Measurements from ENCODE around the gene TBCK. TPM values are rescaled to one million over a fixed set of nuclear protein-coding genes. Genes with fewer than 3 reads are reported as not detected.

Gene TBCK
- polyA plus RNA-seq, 3 donors from 2014 or later = 7.2 to 19.5 (median 13.8) TPM

DNA sequence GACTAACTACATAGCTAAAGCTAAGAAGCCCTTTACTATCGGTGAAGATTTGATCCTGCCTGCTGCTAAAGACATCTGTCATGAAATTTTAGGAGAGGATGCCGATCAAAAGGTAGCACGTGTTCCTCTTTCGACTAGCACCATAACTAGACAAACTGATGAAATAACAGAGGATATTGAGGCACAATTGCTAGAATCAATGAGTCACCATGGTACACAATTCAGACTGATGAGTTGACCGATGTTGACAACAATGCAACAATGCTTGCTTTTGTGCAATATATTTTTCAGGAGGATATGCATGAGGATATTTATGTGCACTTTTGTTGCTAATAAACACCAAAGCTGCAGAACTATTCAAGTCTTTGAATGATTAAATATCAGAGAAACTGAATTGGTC is 24.3 kb downstream of the TBCK start:
- no peaks in the 10 kb centered on the region for H3K4me1 Mint-ChIP-seq
- H3K27ac Mint-ChIP-seq = no peak overlapping the region
- H3K36me3 Mint-ChIP-seq = peaks cover 15 to 16% (median 15%) of the 10 kb centered on the region in 3 donors
- H3K27me3 Mint-ChIP-seq (ENCODE audit: low read depth in 3 of 3) = no peaks in the 10 kb centered on the region
- no peak for DNase-seq
- H3K9me3 Mint-ChIP-seq = no peaks in the 10 kb centered on the region
- no peak overlapping the region for H3K4me3 Mint-ChIP-seq

DNA sequence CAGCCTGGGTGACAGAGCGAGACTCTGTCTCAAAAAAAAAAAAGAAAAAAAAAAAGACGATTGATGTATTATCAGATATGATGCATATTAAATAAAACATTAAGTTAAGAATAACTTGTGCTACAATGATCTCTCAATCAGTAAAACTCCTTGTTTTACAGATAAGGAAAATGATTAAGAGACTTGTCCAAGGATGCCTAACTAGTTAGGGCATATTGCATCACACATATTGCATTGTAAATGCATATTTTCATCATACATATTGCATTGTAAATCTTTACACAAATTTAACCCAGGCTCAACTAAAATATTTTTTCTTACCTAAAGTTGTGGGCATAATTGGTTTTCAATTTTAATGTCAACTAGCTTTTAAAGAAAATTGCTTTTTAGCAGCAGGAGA is 26.3 kb downstream of the TBCK start:
- Mint-ChIP-seq H3K9me3 (no peaks in the 10 kb centered on the region), H3K27ac (no peak overlapping the region), H3K27me3 (ENCODE audit: low read depth in 3 of 3) (no peaks in the 10 kb centered on the region), H3K4me1 (no peaks in the 10 kb centered on the region), H3K36me3 (peaks cover 8 to 12% (median 11%) of the 10 kb centered on the region in 3 donors), H3K4me3 (no peak overlapping the region)
- no peak for DNase-seq

DNA sequence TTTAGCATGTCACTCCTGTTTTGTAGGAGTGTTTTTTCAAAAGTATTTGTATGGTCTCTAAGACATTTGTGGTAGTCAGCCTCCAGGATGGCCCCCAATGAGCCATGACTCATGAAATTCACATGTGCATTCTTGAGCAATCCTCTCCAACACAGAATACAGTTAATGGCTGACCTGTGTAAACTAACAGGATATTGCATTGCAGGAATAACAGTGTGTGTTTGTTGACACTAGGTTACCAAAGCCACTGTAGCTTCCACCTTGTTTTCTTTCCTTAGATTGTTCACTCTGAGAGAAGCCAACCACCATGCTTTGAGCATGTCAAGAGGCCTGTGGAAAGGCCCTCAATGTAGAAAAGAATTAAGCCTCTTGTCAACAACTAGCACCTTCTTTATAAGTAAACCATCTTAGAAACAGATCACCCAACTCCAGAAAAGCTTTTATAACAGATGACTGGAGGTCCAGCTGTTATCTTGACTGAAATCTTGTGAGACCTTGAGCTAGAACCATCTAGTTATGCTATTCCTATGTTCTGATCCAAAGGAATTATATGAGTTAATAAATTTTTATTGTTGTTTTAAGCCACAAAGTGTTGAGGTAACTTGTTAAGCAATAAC is 28.5 kb downstream of the TBCK start:
- H3K27ac Mint-ChIP-seq = no peak overlapping the region
- peaks cover 4 to 13% (median 5%) of the 10 kb centered on the region in 3 donors for H3K36me3 Mint-ChIP-seq
- H3K9me3 Mint-ChIP-seq = no peaks in the 10 kb centered on the region
- no peaks in the 10 kb centered on the region for H3K27me3 Mint-ChIP-seq (ENCODE audit: low read depth in 3 of 3)
- no peaks in the 10 kb centered on the region for H3K4me1 Mint-ChIP-seq
- H3K4me3 Mint-ChIP-seq = no peak overlapping the region
- no peak for DNase-seq

DNA sequence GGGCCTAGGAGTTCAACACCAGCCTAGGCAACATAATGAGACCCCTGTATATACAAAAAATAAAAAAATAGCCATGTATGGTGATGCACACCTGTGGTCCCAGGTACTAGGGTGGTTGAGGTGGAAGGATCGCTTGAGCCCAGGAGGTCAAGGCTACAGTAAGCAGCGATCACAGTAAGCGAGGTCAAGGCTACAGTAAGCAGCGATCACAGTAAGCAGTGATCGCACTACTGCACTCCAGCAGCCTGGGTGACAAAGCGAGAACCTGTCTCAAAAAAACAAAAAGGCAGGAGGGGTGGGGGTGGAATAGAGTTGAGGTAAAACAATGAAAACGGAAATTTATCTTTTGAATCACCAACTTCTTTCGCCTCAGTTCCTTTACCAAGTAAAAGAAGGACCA is 29.4 kb downstream of the TBCK start:
- Mint-ChIP-seq H3K4me1 (no peaks in the 10 kb centered on the region), H3K4me3 (no peak overlapping the region), H3K27ac (no peak overlapping the region), H3K36me3 (peaks cover 6 to 15% (median 13%) of the 10 kb centered on the region in 3 donors), H3K9me3 (no peaks in the 10 kb centered on the region), H3K27me3 (ENCODE audit: low read depth in 3 of 3) (no peaks in the 10 kb centered on the region)
- DNase-seq = no peak

DNA sequence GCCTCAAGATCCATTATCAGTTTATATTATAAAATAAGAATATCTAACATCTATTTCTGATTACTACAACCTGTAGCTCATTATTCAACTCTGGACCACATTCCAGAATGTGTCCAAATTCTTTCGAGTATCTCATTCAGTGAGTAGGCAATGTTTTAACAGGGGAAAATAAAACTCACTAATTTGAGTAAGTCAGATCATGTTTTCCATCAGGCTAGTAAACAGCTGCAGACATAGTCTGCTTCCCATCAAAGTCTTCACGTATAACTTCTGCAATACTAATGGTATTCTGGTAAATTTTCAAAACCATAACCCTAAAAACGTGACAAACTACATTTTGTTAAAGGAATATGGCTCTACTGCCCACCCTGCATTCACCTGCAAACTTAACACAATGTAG is 31.8 kb downstream of the TBCK start:
- DNase-seq = no peak
- Mint-ChIP-seq H3K4me3 (no peak overlapping the region), H3K9me3 (no peaks in the 10 kb centered on the region), H3K27me3 (ENCODE audit: low read depth in 3 of 3) (no peaks in the 10 kb centered on the region), H3K36me3 (peaks cover 4 to 14% (median 13%) of the 10 kb centered on the region in 3 donors), H3K27ac (no peak overlapping the region), H3K4me1 (no peaks in the 10 kb centered on the region)

DNA sequence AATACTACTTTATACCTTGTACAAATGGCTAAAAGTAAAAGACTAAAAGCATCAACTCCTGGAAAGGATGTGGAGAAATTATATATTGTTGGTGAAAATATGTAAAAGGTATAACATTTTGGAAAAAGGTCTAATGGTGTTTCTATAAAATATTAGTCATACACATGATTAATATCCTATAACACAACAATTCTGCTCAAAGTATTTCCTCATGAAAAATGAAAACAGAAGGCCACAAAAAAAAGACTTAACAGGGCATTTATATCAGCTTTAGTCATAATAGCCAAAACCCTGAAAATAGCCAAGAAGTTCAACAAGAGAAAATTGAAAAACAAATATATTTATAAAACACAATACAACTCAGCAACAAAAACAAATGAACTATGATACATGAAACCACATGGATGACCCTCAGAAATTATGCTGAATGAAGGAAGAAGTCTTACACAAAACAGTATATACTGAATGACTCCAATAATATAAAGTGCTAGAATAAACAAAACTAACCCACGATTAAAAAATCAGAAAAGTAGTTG is 38.8 kb downstream of the TBCK start:
- H3K9me3 Mint-ChIP-seq = no peaks in the 10 kb centered on the region
- H3K4me3 Mint-ChIP-seq = no peak overlapping the region
- no peaks in the 10 kb centered on the region for H3K27me3 Mint-ChIP-seq (ENCODE audit: low read depth in 3 of 3)
- DNase-seq = no peak
- H3K4me1 Mint-ChIP-seq = peaks cover 5 to 6% of the 10 kb centered on the region in 2 donors
- H3K27ac Mint-ChIP-seq = no peak overlapping the region
- peaks cover 4 to 10% (median 8%) of the 10 kb centered on the region in 3 donors for H3K36me3 Mint-ChIP-seq

DNA sequence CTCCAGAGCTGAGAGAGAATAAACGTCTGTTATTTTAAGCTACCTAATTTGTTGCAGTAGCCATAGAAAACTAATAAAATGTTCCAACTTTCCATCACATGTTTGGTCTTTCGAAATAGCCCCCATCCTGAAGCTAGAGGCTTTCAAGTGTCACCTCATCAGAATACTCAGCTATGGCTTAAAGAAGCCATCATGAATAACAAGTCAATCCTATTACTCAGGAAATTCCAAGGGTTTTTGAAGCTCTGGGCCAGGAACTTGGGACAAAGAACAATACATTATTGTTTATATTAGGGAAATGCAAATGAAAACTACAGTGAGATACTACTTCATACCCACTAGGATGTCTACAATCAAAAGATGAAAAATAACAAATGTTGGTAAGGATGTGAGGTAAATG is 42.2 kb downstream of the TBCK start:
- Mint-ChIP-seq H3K27ac (no peak overlapping the region), H3K4me1 (peaks cover 5 to 6% of the 10 kb centered on the region in 2 donors), H3K36me3 (peaks cover 0 to 4% (median 4%) of the 10 kb centered on the region in 3 donors), H3K9me3 (no peaks in the 10 kb centered on the region), H3K27me3 (ENCODE audit: low read depth in 3 of 3) (no peaks in the 10 kb centered on the region), H3K4me3 (no peak overlapping the region)
- DNase-seq = no peak

DNA sequence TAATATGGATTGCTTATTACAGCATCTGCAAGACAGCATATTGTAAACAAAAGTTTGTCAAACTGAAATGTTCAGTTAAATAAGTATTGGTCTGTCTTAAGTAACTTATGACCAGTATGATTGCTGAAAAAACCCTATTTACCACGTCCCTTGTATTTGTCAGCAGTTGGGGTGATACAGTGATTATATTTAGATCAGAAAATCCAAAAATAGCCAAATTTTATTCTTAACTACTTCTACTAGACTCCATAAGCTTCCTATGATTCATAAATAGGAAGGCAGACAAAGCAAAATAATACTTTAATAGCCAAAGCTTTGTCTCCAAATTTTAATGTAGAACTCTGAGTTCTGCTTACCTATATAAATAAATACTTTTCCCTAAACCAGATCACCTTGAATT is 45.3 kb downstream of the TBCK start:
- Mint-ChIP-seq H3K4me3 (no peak overlapping the region), H3K4me1 (peaks cover 5 to 6% of the 10 kb centered on the region in 2 donors), H3K27ac (no peak overlapping the region), H3K27me3 (ENCODE audit: low read depth in 3 of 3) (no peaks in the 10 kb centered on the region), H3K36me3 (peaks cover 0 to 4% (median 4%) of the 10 kb centered on the region in 3 donors), H3K9me3 (no peaks in the 10 kb centered on the region)
- DNase-seq = no peak

DNA sequence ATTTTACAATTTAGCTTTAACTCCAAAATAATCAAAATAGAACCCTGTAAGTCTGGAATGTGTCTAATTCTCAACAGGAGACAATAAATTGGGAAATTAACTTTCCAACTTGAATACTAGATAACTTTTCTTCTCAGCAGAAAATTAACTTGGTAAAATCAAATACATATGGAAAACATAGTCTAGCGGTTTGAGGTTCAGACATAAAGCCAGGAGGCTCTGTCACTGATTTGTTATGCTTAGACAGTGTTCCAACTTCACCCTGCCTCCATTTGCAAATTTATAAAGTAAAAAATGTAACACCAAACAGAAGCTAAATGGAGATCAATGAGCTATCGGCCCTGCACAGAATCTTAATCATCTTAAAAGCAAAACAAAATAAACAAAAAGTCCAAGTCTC is 46.3 kb downstream of the TBCK start:
- Mint-ChIP-seq H3K36me3 (peaks cover 0 to 4% (median 4%) of the 10 kb centered on the region in 3 donors), H3K9me3 (no peaks in the 10 kb centered on the region)

DNA sequence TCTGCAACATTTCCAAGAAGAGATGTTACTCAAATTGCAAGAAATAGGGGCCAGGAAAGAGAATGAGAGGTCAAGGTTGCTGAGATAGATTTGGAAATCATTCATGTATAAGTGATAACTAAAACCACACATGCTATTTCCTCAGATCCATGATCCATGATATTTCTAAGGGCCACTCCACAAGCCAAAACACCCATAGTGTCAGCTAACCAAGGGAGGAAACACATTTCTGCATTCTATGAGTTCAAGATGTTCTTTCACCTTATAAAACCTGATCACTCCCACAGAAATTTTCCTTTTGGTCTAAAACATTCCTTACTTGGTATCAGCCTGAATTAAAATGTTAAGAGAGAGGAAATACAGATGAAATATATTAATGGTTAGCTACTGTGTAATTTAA is 47.2 kb downstream of the TBCK start:
- H3K4me1 Mint-ChIP-seq = no peaks in the 10 kb centered on the region

More for the DNA sequence above, 46.3 kb downstream of the TBCK start:
- H3K4me1 Mint-ChIP-seq = peaks cover 4 to 6% of the 10 kb centered on the region in 2 donors
- H3K27ac Mint-ChIP-seq = no peak overlapping the region
- DNase-seq = no peak
- H3K4me3 Mint-ChIP-seq = no peak overlapping the region
- H3K27me3 Mint-ChIP-seq (ENCODE audit: low read depth in 3 of 3) = no peaks in the 10 kb centered on the region

DNA sequence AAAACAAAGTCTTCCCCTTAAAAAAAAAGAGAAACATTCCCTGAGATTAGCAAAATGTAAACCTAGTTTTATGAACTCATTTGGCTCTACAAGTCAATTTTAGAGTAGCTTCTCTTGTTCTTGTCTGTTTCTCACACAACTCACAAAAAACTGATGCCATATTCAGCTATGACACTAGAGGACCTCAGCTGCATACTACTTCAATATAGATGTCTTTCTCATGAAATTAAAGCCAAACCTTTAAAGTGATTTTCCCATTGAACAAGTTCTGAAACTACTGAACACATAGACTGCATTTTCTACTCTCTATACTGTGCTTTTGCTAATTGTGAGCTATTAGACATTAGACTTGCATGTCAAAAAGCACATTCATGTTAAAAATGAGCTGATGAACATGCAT is 49.8 kb downstream of the TBCK start:
- Mint-ChIP-seq H3K4me1 (no peaks in the 10 kb centered on the region), H3K27me3 (ENCODE audit: low read depth in 3 of 3) (no peaks in the 10 kb centered on the region), H3K36me3 (peaks cover 0 to 4% (median 0%) of the 10 kb centered on the region in 3 donors), H3K27ac (no peak overlapping the region), H3K4me3 (no peak overlapping the region), H3K9me3 (no peaks in the 10 kb centered on the region)
- no peak for DNase-seq

More for the DNA sequence above, 47.2 kb downstream of the TBCK start:
- DNase-seq = no peak
- Mint-ChIP-seq H3K36me3 (peaks cover 0 to 4% (median 0%) of the 10 kb centered on the region in 3 donors), H3K27me3 (ENCODE audit: low read depth in 3 of 3) (no peaks in the 10 kb centered on the region), H3K9me3 (no peaks in the 10 kb centered on the region), H3K4me3 (no peak overlapping the region), H3K27ac (no peak overlapping the region)

DNA sequence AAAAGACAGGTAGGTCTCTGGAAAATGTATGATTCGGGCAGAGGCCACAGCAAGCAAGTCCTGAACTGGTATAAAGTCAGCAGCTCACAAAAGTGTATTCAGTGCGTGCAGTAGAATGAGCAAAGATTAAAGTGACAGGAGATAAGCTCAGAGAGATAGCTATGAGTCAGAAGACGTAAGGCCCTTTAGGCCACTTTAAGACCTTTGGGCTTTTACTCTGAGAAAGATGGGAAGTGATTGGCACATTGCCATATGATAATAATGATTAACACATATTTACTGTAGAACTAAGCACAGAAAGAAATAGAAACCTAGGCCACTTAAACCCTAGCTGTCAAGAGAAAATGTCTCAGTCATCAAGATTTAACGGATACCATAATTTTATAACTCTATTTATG is 51.7 kb downstream of the TBCK start:
- Mint-ChIP-seq H3K9me3 (no peaks in the 10 kb centered on the region), H3K36me3 (peaks cover 0 to 4% (median 0%) of the 10 kb centered on the region in 3 donors)

DNA sequence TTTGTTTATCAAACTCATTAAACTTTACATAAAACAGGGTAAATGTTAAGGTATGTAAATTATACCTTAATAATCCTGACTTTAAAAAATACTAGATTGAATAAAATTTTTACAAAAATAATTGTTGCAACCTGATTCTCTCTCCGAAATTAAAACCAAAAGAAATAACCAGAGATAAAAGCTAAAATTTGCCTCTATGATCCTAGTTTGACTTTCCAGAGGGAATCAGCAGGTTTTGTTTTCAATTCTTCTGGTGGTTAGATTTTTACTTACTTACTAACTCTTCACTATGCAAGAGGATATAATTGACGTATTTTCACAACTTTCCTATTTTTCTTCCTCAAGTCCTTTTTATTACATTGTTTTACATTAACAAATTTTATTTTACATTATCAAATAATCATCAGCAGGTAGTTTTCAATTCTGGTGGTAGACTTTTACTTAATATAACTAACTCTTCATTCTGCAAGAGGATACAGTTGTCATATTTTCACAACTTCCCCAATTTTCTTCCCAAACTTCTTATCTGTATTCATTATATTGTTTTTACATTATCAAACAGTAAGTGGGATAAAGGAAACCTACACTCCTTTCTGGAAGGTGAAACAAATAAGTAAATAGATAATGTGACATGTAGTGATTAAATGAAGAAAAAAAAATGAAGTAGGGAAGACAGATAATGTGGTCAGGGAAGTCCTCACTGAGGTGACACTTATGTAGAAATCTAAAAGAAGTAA is 52.2 kb downstream of the TBCK start:
- no peaks in the 10 kb centered on the region for H3K27me3 Mint-ChIP-seq (ENCODE audit: low read depth in 3 of 3)
- H3K9me3 Mint-ChIP-seq = no peaks in the 10 kb centered on the region
- H3K4me3 Mint-ChIP-seq = no peak overlapping the region
- no peaks in the 10 kb centered on the region for H3K4me1 Mint-ChIP-seq
- no peak for DNase-seq
- H3K36me3 Mint-ChIP-seq = peaks cover 0 to 4% (median 0%) of the 10 kb centered on the region in 3 donors
- H3K27ac Mint-ChIP-seq = no peak overlapping the region

More for the DNA sequence above, 51.7 kb downstream of the TBCK start:
- no peak for DNase-seq
- H3K27ac Mint-ChIP-seq = no peak overlapping the region
- H3K4me1 Mint-ChIP-seq = no peaks in the 10 kb centered on the region
- H3K27me3 Mint-ChIP-seq (ENCODE audit: low read depth in 3 of 3) = no peaks in the 10 kb centered on the region
- H3K4me3 Mint-ChIP-seq = no peak overlapping the region

DNA sequence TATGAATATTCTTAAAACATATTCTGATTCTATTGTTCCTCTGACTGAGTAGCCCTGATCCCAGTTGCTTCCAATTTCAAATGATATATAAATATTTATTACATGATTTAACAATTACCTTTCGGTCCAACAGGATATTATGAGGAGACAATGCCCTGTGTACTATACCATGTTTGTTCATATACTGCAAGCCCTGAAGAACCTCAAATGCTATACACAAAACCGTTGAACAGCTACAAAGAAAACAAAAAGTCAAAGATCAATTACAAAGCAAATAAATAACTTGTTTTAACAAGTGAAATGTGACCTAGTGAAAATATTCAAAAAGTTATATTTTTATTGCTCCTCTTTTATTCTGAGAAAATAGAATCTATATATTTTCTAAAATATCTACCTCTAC is 54.0 kb downstream of the TBCK start:
- H3K36me3 Mint-ChIP-seq = peaks cover 0 to 4% (median 3%) of the 10 kb centered on the region in 3 donors
- no peaks in the 10 kb centered on the region for H3K9me3 Mint-ChIP-seq
- H3K27ac Mint-ChIP-seq = no peak overlapping the region
- H3K4me3 Mint-ChIP-seq = no peak overlapping the region
- H3K27me3 Mint-ChIP-seq (ENCODE audit: low read depth in 3 of 3) = no peaks in the 10 kb centered on the region
- DNase-seq = no peak
- H3K4me1 Mint-ChIP-seq = no peaks in the 10 kb centered on the region
